Measurements from ENCODE around the gene GIT1. TPM values are rescaled to one million over a fixed set of nuclear protein-coding genes. Genes with fewer than 3 reads are reported as not detected.

Gene GIT1
- total and polyA plus RNA-seq, 2 of the 13 experiments (the other 11 are each of a cell fraction or from before 2014, with no cell fraction given), result 14.2 to 30.8 TPM

DNA sequence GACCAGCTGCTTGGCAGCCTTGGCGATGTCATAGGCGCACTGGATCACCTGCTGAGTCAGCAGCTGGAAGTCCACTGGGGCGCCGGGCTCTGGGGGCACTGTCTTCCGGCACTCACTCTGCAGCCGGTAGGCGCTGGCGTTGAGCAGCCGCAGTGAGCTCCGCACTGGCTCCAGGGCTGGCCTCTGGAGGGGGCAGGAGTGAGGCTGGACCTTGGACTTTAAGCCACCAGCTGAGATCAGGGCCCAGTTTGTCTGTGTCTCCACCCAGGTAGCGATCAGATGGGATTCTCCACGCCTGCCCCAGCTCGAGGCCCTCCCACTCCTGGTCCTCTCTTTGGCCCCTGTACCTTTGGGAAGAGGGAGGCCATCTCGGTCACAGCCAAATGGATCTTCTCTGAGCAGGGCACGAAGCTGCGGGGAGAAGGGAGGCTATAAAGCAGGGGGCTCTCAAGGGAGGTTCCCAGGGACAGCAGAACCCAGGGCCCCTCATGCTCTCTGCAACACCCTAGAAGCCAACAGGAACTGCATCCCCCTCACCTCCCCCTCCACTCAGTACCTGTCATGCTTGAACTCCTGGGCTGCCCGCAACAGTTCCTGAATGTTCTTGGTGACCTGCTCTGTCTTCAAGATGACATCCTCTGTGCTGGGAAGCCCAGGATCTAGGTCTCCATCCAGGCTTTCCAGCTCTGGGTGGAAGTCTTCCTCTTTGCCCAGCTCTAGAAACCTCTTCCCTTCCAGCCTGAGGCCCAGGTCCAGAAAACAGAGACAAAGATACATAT is 14.5 kb downstream of the GIT1 start (continued):
- TF ChIP-seq YEATS4 (CRISPR knock-in tag; IDR thresholded peaks at IDR 0.05; ENCODE audit: borderline replicate concordance), result 0 out of 2 replicates have a peak, but pooled peaks have one; percentile 9
- TF ChIP-seq, protein P1, sequence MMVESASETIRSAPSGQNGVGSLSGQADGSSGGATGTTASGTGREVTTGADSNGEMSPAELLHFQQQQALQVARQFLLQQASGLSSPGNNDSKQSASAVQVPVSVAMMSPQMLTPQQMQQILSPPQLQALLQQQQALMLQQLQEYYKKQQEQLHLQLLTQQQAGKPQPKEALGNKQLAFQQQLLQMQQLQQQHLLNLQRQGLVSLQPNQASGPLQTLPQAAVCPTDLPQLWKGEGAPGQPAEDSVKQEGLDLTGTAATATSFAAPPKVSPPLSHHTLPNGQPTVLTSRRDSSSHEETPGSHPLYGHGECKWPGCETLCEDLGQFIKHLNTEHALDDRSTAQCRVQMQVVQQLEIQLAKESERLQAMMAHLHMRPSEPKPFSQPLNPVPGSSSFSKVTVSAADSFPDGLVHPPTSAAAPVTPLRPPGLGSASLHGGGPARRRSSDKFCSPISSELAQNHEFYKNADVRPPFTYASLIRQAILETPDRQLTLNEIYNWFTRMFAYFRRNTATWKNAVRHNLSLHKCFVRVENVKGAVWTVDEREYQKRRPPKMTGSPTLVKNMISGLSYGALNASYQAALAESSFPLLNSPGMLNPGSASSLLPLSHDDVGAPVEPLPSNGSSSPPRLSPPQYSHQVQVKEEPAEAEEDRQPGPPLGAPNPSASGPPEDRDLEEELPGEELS (CRISPR knock-in tag; IDR thresholded peaks at IDR 0.05), result peak; percentile 39; the same call in 1 of the 2 replicates
- TF ChIP-seq ZNF792 (CRISPR knock-in tag; IDR thresholded peaks at IDR 0.05), result peak; percentile 69; the same call in 1 of the 2 replicates
- TF ChIP-seq, protein P2, sequence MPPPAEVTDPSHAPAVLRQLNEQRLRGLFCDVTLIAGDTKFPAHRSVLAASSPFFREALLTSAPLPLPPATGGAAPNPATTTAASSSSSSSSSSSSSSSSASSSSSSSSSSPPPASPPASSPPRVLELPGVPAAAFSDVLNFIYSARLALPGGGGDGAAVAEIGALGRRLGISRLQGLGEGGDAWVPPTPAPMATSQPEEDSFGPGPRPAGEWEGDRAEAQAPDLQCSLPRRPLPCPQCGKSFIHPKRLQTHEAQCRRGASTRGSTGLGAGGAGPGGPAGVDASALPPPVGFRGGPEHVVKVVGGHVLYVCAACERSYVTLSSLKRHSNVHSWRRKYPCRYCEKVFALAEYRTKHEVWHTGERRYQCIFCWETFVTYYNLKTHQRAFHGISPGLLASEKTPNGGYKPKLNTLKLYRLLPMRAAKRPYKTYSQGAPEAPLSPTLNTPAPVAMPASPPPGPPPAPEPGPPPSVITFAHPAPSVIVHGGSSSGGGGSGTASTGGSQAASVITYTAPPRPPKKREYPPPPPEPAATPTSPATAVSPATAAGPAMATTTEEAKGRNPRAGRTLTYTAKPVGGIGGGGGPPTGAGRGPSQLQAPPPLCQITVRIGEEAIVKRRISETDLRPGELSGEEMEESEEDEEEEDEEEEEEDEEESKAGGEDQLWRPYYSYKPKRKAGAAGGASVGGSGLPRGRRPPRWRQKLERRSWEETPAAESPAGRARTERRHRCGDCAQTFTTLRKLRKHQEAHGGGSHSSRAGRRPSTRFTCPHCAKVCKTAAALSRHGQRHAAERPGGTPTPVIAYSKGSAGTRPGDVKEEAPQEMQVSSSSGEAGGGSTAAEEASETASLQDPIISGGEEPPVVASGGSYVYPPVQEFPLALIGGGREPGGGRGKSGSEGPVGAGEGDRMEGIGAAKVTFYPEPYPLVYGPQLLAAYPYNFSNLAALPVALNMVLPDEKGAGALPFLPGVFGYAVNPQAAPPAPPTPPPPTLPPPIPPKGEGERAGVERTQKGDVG (CRISPR knock-in tag; IDR thresholded peaks at IDR 0.05; ENCODE audit: borderline replicate concordance), result 0 out of 2 replicates have a peak, but pooled peaks have one; percentile 68
- TF ChIP-seq HNRNPK (IDR thresholded peaks at IDR 0.05; ENCODE audit: low read depth, low read length, poor library complexity, severe bottlenecking), result no peak
- TF ChIP-seq CENPX (CRISPR knock-in tag; IDR thresholded peaks at IDR 0.05), result no peak
- TF ChIP-seq, protein P3, sequence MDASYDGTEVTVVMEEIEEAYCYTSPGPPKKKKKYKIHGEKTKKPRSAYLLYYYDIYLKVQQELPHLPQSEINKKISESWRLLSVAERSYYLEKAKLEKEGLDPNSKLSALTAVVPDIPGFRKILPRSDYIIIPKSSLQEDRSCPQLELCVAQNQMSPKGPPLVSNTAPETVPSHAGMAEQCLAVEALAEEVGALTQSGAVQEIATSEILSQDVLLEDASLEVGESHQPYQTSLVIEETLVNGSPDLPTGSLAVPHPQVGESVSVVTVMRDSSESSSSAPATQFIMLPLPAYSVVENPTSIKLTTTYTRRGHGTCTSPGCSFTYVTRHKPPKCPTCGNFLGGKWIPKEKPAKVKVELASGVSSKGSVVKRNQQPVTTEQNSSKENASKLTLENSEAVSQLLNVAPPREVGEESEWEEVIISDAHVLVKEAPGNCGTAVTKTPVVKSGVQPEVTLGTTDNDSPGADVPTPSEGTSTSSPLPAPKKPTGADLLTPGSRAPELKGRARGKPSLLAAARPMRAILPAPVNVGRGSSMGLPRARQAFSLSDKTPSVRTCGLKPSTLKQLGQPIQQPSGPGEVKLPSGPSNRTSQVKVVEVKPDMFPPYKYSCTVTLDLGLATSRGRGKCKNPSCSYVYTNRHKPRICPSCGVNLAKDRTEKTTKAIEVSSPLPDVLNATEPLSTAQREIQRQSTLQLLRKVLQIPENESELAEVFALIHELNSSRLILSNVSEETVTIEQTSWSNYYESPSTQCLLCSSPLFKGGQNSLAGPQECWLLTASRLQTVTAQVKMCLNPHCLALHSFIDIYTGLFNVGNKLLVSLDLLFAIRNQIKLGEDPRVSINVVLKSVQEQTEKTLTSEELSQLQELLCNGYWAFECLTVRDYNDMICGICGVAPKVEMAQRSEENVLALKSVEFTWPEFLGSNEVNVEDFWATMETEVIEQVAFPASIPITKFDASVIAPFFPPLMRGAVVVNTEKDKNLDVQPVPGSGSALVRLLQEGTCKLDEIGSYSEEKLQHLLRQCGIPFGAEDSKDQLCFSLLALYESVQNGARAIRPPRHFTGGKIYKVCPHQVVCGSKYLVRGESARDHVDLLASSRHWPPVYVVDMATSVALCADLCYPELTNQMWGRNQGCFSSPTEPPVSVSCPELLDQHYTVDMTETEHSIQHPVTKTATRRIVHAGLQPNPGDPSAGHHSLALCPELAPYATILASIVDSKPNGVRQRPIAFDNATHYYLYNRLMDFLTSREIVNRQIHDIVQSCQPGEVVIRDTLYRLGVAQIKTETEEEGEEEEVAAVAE (CRISPR knock-in tag; IDR thresholded peaks at IDR 0.05; ENCODE audit: borderline replicate concordance), result peak; percentile 29; the same call in 1 of the 2 replicates
- TF ChIP-seq SIN3B (IDR thresholded peaks at IDR 0.05; ENCODE audit: low read length), result 0 out of 2 replicates have a peak, but pooled peaks have one; percentile 29
- 0 out of 2 replicates have a peak, but pooled peaks have one; percentile 27 for TF ChIP-seq PPARG (CRISPR knock-in tag; conservative IDR thresholded peaks at IDR 0.05)
- TF ChIP-seq NFKBIZ (CRISPR knock-in tag; IDR thresholded peaks at IDR 0.05), result peak; percentile 65; the same call in 1 of the 2 replicates
- peak; percentile 84 for TF ChIP-seq RXRA (CRISPR knock-in tag; IDR thresholded peaks at IDR 0.05)
- peak; percentile 55 for TF ChIP-seq POLR2G (IDR thresholded peaks at IDR 0.05; ENCODE audit: low read depth, low read length)
- no peak for TF ChIP-seq ARNT (IDR thresholded peaks at IDR 0.05)
- TF ChIP-seq ZNF749 (CRISPR knock-in tag; IDR thresholded peaks at IDR 0.05; ENCODE audit: borderline replicate concordance), result no peak
- TF ChIP-seq NFKB2 (CRISPR knock-in tag; IDR thresholded peaks at IDR 0.05; ENCODE audit: borderline replicate concordance), result no peak
- TF ChIP-seq TAF15 (IDR thresholded peaks at IDR 0.05; ENCODE audit: low read depth, low read length, poor library complexity, severe bottlenecking), result no peak
- TF ChIP-seq PITX1 (CRISPR knock-in tag; IDR thresholded peaks at IDR 0.05), result peak; percentile 86
- TF ChIP-seq ZNF709 (CRISPR knock-in tag; IDR thresholded peaks at IDR 0.05), result peak; percentile 39; the same call in 1 of the 2 replicates
- TF ChIP-seq CEBPB (IDR thresholded peaks at IDR 0.05; ENCODE audit: borderline replicate concordance, low read depth, low read length), result no peak
- peak; percentile 72; the same call in 1 of the 2 replicates for TF ChIP-seq ZNF614 (CRISPR knock-in tag; IDR thresholded peaks at IDR 0.05; ENCODE audit: borderline replicate concordance)
